Right forelimb (tissue), 1 donor: ENCODE measurements around the gene CLCA4.
"Not testable (repeated sequence)": the region's sequence is repeated elsewhere in the genome, so short reads cannot be mapped to it uniquely, and the experiment has no call there.

Source experiments
- DNase-seq: peaks from one replicate; pipeline ENCODE4 v3.0.0-alpha.2; 2018

Gene CLCA4, protein sequence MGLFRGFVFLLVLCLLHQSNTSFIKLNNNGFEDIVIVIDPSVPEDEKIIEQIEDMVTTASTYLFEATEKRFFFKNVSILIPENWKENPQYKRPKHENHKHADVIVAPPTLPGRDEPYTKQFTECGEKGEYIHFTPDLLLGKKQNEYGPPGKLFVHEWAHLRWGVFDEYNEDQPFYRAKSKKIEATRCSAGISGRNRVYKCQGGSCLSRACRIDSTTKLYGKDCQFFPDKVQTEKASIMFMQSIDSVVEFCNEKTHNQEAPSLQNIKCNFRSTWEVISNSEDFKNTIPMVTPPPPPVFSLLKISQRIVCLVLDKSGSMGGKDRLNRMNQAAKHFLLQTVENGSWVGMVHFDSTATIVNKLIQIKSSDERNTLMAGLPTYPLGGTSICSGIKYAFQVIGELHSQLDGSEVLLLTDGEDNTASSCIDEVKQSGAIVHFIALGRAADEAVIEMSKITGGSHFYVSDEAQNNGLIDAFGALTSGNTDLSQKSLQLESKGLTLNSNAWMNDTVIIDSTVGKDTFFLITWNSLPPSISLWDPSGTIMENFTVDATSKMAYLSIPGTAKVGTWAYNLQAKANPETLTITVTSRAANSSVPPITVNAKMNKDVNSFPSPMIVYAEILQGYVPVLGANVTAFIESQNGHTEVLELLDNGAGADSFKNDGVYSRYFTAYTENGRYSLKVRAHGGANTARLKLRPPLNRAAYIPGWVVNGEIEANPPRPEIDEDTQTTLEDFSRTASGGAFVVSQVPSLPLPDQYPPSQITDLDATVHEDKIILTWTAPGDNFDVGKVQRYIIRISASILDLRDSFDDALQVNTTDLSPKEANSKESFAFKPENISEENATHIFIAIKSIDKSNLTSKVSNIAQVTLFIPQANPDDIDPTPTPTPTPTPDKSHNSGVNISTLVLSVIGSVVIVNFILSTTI

DNA sequence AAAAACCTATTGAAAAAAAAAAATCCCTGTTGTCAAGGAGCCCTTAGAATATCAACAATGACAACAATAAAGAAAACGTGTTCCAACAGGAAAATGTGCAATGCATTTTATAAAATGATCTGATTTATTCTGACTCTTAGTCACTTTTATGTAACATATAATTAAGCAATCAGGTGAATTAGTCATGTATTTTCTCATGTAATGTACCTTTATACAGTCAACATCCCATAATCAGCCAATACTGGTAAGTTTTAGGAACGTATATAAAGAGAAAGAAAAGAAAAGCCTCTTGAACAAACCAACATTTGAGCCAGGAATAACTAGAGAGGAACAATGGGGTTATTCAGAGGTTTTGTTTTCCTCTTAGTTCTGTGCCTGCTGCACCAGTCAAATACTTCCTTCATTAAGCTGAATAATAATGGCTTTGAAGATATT, at the start of gene CLCA4:
TSS of gene CLCA4 (plus strand) at position 292 of the 435 bp plus-strand sequence. CDS start at position 334, 42 bp downstream.
- DNase-seq = no peak

GRCh38 chr1:86498281-86498680, 48.6 kb upstream of the CLCA4 start:
- no peak for DNase-seq

GRCh38 chr1:86499987-86500593, 46.8 kb upstream of the CLCA4 start:
- no peak for DNase-seq

- DNase-seq = no peak
Observed at GRCh38 chr1:86500714-86501113, 46.2 kb upstream of the CLCA4 start.

DNA sequence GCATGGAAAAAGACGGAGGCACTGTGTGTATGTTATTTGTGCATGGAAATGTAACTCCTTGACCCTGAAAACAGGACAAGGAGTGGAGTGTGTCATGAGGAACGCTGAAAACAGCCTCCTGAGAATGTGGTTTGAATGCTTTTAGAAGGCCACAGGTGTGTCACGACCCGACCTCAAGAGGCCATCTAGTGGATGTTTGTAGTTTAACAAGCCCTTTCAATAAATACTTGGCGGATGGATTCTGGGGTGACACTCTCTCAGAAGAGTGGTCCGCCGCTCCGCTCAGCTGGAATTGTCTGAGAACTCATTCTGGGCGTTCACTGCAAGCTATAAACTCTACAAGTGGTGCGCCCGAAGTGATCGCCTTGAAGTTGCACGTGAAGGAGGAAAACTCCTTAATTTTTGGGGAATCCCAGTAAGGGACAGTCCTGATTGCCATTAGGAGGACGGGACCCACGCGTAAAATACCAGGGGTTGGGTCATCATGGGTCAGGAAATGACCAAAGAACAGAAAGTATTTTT, 44.7 kb upstream of the CLCA4 start:
- not testable (repeated sequence) for DNase-seq

- no peak for DNase-seq
Observed at GRCh38 chr1:86502721-86503405, 44.0 kb upstream of the CLCA4 start.

DNA sequence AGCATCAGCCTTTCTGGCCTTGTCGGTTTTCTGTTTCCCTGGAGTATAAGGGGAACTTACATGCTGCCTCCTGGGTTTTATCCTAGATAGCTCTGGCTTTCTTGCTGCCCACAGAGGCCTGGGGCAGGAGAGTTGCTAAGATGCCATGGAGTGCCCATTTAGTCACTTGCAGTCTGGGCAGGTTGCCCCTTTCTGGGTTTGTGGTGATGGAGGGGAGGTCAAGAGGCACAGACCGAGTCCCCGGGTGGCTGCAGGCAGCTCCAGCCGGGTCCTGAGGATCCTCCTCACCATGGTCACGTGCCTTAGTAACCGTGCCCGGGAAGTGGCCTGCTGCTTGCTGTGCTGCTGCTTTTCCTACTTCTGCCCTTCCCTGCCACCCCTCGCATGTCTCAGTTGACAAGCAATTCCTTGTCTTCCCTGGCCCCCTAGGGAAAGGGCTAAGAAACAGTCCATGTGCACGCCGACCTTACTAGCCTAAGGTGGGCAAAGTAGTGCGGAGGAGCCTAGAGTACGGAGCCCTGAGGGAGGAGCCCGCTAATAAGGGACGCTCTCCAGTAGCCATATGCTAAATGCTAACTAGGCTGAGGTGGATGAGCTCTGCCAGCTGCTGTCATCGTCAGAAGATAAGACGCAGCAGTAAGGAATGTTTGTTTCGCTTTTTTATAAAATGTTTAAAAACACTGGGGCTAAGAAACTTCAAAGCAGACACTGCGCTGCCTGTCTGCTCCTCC, 43.3 kb upstream of the CLCA4 start:
- no peak for DNase-seq

DNA sequence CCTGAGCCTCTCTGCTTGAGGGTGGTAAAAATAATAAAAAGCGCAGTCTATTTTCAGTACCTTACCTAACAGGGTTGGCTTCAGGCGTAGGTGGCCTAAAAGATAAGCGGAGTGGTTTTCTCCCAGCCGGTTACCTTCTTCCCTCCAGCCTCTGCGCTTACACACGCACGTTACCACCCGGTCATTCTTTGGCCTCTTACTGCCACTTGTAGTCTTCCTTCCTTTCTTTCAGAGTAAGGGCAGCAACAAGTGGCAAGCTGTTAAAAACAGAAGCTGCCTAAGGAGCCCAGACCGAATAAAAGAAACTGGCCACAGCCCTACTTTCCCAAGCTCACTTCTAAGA, 42.8 kb upstream of the CLCA4 start:
- no peak for DNase-seq

GRCh38 chr1:86504895-86505563, 41.8 kb upstream of the CLCA4 start:
- no peak for DNase-seq

DNA sequence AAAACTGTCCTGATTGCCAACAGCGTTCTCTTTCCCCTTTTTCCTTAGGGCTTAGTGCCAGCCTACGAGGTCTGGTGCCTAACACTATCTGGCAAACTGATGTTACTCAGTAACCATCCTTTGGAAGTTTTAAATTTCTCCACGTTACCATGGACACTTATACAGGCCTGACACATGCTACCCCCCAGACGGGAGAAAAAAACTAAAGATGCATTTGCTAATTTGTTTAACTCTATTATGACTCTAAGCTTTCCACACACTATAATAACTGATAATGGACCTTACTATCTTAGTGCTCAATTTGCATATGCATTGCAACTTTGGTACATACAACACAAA, 41.3 kb upstream of the CLCA4 start:
- no peak for DNase-seq

GRCh38 chr1:86507935-86508582, 38.8 kb upstream of the CLCA4 start:
- no peak for DNase-seq

- DNase-seq = no peak
Observed at GRCh38 chr1:86508583-86508969, 38.3 kb upstream of the CLCA4 start.

DNA sequence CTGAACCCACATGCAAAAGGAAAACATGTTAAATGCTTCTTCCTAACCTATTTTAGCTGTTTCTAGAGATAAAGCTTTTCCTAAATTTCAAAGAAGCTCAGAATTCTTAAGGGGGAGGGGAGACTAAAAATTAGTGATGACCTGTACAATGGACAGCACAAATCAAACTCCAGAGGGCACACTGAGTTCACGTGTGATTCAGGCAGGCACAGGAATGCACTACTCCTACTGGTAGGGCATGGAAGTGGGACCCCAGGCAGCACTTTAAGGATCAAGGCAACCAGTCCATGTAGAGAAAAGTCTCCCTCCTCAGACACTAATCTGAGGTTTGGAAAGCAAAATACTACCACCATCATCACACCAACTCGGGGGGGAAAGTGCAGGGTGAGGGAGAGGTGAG, 31.3 kb upstream of the CLCA4 start:
- no peak for DNase-seq

DNA sequence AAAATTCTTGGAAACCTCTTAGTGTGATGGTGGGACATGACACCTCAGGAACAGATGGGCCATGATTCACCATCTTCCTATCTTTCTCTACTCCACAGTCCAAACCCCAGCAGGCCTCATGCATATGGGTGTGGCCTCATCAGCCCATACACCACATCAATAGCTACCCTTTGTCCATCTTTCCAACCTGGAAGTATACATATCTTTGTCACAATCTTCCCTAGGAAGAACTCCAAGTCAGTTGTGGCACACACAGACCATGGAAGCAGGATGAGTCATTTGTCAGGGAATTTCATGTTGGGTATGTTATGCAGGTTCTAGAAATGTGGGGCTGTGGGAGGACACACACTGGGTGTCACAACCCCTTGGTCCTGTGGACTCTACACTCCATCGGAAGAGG, 30.5 kb upstream of the CLCA4 start:
- no peak for DNase-seq

- DNase-seq = no peak
Observed at GRCh38 chr1:86517336-86517735, 29.5 kb upstream of the CLCA4 start.

- DNase-seq = no peak
Observed at GRCh38 chr1:86520789-86521521, 25.9 kb upstream of the CLCA4 start.

DNA sequence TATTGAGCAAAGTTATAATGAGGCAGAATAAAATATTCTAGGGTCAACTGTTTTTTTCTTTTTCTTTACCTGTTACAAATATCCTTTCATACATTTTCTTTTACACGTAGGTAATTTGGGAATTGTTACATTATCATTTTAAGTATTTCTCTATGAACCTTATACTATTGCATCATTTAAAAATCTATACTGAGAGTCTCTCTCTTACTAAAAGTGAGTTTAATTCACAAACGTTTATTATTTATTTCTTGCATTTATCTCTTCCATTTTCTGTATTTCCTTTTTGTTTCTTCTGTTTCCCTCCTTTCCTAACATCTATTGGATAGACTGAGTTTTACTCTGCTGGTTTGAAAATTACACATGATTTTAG, 25.4 kb upstream of the CLCA4 start:
- no peak for DNase-seq

DNA sequence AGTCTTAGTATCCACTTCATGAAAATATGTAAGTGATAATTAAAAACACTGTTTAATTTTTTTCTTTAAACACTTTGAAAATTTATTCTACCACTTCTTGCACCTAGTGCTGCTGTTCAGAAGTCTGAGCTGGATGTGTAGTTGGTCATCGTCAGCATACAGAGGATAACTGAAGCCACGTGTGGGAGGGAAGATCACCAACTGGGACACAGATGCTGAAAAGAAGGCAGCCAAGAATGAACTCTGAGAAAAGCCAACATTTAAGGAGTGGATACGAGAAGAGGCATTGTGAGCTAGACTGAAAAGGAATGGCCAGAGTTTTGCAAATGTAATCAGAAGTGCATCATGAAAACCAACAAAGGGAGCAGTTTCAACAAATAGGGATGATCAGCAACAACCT, 24.6 kb upstream of the CLCA4 start:
- DNase-seq = no peak

- DNase-seq = no peak
Observed at GRCh38 chr1:86523670-86524354, 23.1 kb upstream of the CLCA4 start.

DNA sequence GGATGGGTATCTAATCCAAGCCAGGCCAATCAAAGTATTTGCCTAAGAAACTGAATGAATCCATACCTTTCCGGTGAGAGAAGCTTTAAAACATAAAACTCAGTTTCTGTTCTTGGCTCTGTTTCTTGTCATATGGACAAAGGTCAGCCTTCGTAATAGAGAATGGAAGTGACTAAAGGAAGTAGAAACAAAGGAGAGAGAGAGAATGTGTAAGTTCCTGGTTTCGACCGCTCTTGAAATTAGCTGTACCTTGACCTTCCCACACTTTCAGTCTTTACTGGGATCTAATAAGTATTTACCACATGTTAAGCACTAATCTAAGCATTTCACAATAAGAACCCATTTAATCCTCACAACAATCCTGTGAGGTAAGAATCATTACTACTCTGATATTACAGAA, 19.6 kb upstream of the CLCA4 start:
- DNase-seq = no peak
